GM04503 (cell line): ENCODE results near the gene SMIM24.
A peak's percentile ranks its signal among the peaks of the same experiment; 100 is the strongest.

Experiments
- DNase-seq: peaks from one replicate; pipeline ENCODE4 v3.0.0-alpha.2; 2012; ENCODE audit warnings: low read depth

The SMIM24 gene

DNA sequence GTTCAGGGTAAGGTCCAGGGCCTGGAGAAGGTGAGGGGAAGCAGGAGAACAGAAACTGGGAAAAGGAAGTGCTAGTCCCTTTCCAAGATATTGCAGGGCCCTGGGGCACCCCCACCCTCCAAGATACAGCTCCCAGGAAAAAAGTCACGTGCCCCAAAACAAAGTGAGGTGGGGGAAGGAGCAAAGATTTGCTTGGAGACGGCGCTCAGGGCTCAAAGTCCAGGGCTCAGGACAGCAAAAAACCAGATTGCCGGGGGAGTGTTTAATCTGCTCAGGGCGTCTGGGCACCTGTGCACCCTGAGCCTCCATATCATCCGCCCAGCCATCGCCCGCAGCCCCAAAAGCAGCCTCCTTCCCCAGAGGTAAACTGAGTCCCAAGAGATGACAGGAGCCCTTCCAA lies 6.3 kb downstream of the SMIM24 start:
- DNase-seq = no peak

- DNase-seq = no peak
Measured at GRCh38 chr19:3471954-3472655, 8.2 kb downstream of the SMIM24 start.

DNA sequence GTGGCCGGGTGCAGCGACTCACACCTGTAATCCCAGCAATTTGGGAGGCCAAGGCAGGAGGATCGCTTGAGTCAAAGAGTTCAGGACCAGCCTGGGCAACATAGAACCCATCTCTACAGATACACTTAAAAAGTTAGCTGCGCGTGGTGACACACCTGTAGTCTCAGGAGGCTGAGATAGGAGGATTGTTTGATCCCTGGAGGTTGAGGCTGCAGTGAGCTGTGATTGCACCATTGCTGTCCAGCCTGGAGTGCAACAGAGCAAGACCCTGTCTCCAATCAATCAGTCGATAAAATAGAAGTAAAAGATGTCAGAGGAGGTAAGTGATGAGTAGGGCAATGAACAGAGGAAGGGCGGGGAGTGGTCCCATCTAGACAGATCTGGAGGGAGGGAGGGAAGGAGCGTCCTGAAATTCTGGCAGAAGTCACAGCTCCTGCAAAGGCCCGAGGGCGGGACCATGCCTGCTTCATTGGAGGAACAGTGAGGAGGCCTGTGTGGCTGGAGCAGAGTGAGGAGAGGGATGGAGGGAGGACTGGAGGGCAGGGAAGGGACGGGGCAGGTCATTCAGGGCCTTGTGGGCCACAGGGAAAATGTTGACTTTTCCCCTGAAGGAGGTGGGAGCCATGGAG lies 9.7 kb downstream of the SMIM24 start:
- no peak for DNase-seq

DNA sequence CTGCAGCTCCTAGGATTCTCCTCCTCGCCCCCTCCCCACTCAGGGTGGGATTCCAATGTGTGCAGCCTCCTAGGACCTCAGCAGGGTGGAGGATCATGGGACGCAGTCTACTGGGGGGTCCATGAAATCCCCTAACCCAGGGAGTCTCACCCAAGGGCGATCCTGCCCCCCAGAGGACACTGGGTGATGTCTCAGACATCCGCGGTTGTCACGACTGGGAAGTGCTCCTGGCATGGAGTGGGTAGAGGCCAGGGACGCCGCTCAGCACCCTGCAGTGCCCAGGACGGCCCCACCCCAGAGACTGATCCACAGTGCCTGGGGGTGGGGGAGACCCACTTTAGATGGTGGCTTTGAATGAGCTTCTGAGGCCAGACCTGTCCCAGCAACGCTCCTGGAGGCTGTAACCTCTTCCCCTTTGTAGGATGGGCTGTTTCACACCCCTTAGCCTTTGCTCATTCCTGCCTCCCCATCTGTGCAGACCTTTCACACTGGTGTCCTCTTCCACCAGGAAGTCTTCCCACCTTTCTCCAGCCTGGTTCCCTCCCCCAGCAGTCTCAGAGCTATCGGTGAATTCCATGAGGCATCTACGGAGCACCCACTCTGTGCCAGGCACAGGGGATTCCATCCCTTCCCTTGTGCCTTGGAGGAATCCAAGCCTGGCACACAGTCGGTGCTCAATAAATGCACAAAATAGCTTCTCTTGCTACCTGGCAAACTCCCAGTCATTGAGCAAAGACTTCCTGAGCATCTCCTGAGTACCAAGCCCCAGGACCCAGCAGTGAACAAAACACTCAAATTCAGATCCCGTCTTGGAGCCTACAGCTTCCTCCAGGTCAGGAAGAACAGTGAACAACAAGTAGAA lies 10.5 kb downstream of the SMIM24 start:
- DNase-seq = no peak

DNA sequence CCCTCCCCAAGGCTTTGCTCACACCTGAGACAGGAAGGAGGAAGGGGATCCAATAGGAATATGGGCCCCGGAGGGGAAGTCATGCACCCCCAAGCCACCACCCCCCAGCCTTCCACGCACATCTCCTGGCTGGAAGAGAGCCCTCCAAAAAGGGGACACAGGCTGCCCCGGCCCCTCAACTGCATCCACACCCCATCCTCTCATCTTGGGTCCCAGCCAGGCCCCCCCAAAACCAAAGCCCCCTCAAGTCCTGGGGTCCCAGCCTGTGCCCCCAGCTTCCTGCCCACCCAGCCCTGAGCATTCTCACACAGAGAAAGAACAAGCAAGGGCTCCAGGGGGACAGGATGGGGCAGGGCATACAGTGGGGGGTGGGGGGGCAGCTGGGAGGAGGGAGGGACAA lies 12.1 kb downstream of the SMIM24 start:
- no peak for DNase-seq

DNA sequence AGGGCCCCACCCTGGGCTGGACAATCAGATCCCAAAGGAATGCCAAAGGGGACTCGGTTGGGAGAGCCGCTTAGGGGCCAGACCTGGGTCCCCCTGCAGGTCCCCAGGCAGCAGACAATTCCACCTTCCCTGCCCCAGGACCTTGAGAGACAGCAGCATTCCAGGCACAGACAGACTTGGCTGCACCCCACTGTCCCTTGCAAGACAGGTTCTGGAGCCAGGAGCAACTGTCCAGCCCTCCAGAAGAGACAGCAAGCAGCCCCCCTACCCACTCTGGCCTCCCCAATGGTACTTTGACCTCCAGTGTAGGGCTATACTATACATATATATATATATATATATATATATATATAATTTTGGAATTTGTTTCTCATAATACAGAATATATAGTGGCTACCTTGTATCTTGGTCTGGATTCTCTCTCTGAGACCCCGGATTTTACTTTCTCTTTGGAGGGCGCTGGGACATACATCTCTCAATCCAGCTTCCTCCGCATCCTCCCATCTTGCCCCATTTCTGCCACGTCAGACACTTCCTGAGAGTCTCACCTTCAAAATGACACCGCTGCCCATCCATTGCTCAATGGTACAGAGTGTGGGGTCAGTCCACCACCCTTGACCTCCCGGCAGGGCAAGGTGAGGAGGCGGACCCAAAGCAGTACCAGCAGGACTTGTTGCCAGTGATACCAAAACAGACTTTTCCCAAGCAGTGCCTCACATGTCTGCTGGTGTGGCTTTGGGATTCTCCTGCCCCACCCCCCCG lies 12.7 kb downstream of the SMIM24 start:
- DNase-seq = no peak

DNA sequence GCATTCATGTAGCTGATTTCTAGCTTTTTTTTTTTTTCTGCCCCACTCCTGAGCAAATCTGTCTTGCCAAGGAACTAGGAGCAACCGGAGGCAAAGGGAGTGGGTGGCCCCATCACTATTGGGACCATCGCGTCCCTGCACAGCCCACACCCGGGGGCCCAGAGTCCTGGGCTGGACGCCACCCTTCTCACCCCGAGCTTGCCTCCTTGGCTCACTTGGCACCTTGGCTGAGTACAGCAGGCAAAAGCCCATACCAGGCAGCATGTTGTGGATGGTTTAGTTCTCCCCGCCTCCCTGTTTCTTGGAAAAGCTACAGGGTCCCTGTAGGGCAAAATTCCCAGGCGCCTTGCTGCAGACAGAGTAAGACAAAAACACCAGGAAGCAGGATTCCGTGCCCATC lies 13.7 kb downstream of the SMIM24 start:
- no peak for DNase-seq

GRCh38 chr19:3465552-3465951 lies 14.8 kb downstream of the SMIM24 start:
- no peak for DNase-seq

DNA sequence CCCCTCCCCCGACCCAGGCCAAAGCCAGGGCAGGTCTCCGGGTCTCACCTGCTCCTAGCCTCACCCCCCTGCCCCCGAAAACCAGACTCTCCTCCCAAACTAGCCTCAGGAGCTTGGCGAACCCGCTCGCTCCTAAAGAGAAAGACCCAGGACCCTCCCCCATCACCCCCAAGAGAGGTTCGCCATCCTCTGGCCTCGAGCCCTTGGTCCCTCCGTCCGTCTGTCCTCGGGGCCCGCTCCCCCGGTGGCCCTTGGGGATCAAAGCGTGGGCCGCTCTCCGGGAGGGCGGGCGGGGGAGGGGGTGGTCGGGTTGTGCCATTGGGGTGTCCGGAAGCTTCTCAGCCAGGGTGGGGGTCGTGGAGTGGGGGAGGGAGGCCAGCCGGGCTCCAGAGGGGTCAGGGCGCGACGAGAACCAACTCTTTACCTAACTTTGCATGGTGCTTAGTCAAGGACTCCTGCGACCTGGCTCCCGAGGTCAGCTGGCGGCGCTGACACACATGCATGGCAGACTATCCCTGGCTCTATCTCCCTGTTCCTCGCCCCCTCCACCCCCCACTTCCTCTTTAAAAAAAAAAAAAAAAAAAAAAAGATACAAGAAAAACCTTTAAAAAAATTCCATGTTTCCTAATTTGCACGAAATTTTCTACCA lies 15.6 kb downstream of the SMIM24 start:
- DNase-seq = no peak

GRCh38 chr19:3463714-3464586 lies 16.4 kb downstream of the SMIM24 start:
- no peak for DNase-seq

DNA sequence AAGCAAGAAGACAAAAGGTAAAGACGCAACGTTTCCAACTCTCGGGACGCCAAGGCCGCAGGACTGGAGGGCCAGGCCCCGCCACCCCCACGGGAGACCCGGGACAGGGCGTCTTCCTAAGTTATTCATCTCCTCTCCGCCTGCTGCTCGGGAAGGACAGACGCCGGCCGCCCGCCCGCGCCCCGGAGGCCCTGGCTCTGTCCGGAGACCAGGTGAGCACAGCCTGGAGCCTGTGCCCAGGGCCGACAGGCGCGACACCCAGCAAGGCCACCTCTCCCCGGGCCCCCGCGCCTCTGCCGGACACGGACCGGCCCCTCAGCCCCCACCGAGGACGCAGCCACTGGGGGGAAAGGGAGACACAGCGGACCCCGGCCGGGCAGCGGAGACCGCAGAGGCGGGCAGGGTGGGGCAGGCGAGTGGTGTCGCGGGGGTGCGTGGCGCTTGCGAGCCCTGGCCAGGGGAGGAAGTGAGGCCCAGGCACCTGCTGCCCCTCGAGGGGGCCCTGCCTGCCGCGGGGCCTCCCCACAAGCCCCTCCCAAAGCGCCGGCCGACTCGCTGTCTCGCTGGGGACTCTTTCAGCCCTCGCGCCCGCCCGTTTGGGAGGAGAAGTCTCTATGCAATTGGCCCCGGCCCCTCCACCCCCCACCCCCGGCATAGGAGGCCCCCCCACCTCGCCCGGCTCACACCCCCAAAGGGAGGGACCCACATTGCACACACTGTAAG lies 17.2 kb downstream of the SMIM24 start:
- no peak for DNase-seq

DNA sequence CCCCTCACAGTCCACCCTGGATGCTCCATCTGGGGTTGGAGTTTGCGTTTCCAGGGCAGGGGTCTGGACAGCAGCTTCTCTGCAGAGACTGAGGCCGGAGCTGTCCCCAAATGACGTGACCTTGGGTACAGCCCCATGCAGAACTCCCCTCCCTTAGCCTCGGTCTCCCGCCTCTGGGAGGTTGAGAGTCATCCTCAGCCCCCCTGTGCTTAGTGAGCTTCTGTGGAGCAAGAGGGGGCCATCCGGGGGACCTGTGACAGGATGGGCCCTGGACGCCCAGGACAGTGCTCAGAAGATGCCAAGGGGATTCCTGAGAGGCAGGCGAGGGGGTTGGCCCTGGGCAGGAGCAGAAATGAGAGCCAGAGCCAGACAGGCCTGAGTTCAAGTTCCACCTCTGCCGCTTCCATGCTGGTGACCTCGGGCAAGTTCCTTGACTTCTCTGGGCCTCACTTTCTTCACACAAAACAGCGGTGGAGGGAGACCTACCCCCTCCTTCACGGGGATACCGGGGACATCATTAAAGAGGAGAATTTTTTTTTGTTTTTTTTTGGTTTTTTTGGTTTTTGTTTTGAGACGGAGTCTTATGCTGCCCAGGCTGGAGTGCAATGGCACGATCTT lies 20.3 kb downstream of the SMIM24 start:
- DNase-seq = no peak

DNA sequence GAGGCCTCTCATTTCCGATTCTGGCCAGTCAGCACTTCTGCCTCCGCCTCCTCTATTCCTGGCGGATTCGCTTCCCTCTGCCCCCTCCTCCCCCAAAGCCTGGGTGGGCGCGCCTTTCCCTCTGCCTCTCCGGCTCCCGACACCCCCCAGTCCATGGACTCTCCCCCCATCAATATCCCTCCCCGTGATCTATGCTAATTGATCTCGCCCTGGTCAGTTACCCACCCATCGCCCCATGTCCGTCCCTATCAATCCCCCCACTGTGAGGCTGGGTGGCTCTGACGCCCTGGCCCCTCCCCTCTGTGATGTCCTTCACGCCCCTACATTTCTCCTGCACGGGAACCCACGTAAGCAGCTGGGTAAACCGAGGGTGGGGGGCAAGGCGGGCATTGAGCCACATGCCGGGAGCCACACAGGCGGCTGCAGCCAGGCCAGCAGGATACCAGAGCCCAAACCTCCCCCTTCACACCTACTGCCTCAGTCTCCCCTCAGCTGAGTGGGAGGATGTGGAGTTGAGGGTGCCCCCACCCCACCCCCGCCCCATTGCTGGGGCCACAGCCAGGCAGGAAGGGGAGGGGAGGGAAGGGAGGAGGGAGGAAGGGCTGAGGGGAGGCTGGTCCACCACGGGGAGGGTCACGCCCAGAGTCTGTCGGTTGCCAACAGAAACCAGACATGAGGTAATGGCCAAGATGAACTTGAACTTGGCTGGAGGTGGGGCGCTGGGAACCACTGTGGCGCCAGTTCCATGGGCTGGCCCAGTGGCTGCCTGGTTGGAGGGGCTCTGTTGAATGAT lies 21.0 kb downstream of the SMIM24 start:
- DNase-seq = peak; percentile 46

DNA sequence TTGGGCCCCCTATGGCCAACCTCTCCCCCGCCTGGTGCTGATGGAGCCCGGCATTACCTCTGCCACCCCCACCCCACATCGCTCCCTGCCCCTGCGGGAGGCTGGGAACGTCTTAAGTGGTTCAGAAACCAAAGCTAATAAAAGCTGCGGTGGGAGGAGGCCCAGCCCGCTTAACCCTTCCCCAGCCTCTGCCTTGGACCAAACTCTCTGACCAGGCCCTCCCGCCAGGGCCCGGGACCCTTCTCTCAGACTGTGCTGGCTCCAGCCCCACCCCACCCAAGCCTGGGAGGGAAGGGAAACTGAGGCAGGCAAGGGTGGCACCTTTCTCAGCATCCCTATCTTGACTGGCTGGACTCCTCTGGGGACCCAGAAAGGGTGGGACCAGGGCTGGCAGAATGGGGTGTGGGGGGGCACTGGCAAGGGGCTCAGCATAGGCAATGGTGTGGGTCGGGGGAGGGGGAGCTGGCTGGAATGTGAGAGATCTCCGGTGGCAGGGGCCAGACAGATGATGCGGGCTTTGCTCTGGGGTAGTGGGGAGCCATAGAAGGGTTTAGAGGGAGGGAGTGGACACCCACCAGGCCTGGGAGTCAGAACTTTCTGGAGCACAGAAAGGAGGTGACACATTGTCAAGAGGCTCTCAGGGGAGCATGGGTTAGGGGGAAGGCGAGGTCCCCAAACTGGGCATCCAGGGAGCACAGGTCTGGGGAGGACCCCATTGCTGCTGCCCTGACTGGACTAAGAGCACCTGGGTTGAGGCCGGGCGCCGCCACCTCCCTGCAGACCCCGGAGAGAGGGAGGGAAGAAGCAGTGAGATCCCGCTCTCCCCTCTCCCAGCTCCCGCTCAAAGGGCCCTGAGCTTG lies 21.9 kb downstream of the SMIM24 start:
- DNase-seq = no peak

DNA sequence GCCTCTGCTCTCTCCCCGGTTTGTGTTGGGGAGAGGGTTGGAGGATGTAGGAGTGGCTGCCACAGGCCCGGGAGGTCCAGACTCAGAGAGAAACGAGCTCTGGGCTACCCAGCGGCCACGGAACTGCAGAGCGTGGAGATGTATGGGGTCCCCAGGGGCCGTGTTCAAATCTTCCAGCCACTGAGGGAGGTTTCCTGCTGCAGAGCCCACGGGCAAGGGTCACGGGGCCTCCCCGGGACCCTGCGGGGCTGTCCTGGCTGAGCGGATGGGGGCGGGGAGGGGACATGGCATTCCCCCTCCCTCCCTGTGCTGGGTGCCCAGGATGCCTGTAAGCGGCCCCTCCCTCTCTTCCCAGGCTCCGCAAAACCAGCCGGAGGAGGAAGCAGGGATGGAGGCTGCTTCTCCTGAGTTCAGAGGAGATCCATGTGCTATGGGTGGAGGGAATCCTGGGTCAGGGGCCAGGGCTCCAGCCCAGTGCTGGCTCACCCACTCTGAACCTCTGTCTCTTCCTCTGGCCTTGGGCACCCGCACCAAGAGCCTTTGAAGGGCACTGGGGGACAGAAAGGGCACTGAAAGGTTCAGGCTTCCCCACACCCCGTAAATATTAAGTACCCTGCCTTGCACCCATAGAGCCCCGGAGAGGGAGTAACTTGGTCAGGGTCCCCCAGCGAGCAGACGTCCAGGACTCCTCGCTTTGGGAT lies 22.6 kb downstream of the SMIM24 start:
- DNase-seq = no peak

DNA sequence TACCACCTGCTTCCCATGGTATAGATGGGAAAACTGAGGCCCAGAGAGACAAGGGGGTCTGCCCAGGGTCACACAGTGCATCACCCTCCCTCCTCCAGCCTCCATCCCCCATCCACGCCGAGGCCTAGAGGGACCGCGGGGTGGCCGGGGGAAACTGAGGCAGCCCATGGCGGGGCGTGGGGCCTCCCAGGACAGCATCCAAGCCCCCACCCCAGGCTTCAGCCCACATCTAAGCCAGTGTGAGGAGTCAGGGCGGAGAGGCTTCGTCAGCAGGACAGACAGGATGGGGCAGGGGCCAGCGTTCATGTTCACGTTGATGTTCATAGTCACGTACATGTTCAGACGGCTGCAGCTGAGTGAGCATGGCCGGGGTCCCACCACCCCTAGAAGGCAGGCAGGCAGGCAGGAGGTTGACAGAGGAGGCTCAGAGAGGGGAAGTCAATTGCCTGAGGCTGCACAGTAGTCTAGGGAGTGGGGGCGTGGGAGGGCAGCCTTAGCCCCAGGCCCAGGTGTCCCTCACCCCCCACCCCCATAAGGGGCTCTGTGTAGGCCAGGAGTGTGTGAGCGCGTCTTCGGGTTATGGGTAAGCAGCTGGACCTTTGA lies 23.3 kb downstream of the SMIM24 start:
- DNase-seq = no peak
